ENCODE measurements around the gene KCNS3. TPM values are rescaled to one million over a fixed set of nuclear protein-coding genes. Genes with fewer than 3 reads are reported as not detected.

KCNS3 gene
- total and polyA plus RNA-seq, 4 donors = 15.4 to 45.9 (median 20.8) TPM

DNA sequence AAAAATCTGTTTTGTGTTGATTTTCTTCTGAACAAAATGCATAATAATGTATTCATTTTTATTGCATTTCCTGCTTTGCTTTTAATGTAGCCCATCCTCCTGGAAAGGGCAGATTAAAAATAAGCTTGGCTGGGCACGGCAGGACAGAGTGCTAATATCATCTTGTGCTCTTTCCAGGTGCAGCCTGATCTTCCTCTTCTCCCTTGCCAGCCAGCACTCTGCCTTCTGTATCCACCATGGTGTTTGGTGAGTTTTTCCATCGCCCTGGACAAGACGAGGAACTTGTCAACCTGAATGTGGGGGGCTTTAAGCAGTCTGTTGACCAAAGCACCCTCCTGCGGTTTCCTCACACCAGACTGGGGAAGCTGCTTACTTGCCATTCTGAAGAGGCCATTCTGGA lies 52.3 kb downstream of the KCNS3 start:
- ATAC-seq (ENCODE audit: insufficient read depth, low FRiP score) = no peak
- WGBS, 2 donors = 89 to 92% methylated on average over 4 of the region's 4 CpGs
- no peak overlapping the region for H3K4me3 ChIP-seq

DNA sequence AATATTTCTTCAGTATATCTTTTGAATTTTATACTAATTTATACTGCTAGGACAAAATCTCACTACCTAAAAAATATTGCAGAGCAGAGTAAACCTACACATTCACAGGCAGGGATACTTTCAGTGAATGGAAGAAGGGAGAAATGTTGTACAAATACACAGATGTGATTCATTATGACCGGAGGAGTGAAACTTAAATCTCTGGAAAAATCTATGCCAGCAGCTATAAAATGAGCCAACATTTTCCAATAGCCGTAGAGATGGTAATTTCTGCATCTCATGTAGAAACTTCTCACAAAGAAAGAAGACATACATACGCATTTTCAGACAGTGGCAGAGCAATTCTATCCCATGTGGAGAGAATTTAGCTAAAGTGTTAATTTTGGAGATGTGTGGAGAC lies 54.8 kb downstream of the KCNS3 start:
- Histone ChIP-seq H3K36me3 (ENCODE audit: control insufficient read depth in 4 of 4, insufficient read depth in 4 of 4, low read length in 4 of 4) (peaks cover 0 to 5% (median 0%) of the 10 kb centered on the region in 4 donors), H3K27me3 (ENCODE audit: control insufficient read depth in 3 of 3, insufficient read depth in 3 of 3, low read length in 2 of 3) (no peaks in the 10 kb centered on the region), H3K9ac (ENCODE audit: insufficient read depth in 1 of 2, low read length in 2 of 2) (no peak overlapping the region), H3K9me3 (ENCODE audit: control insufficient read depth in 4 of 4, insufficient read depth in 3 of 4, low read length in 3 of 4) (peaks cover 0 to under 1% (median 0%) of the 10 kb centered on the region in 4 donors), H3K27ac (ENCODE audit: low read depth in 1 of 2, low read length in 1 of 2) (no peak overlapping the region), H3K4me1 (ENCODE audit: control insufficient read depth in 5 of 5, insufficient read depth in 5 of 5, low read length in 5 of 5) (peaks cover 0 to 10% (median 0%) of the 10 kb centered on the region in 5 donors), H3K4me3 (no peak overlapping the region)
- DNase-seq = no peak
- 82 to 95% methylated on average over 3 of the region's 3 CpGs for WGBS, 2 donors
- TF ChIP-seq, protein P1, sequence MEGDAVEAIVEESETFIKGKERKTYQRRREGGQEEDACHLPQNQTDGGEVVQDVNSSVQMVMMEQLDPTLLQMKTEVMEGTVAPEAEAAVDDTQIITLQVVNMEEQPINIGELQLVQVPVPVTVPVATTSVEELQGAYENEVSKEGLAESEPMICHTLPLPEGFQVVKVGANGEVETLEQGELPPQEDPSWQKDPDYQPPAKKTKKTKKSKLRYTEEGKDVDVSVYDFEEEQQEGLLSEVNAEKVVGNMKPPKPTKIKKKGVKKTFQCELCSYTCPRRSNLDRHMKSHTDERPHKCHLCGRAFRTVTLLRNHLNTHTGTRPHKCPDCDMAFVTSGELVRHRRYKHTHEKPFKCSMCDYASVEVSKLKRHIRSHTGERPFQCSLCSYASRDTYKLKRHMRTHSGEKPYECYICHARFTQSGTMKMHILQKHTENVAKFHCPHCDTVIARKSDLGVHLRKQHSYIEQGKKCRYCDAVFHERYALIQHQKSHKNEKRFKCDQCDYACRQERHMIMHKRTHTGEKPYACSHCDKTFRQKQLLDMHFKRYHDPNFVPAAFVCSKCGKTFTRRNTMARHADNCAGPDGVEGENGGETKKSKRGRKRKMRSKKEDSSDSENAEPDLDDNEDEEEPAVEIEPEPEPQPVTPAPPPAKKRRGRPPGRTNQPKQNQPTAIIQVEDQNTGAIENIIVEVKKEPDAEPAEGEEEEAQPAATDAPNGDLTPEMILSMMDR (IDR thresholded peaks at IDR 0.05; ENCODE audit: control extremely low read depth, extremely low read depth) = no peak
- no peak for ATAC-seq (ENCODE audit: insufficient read depth, low FRiP score)

More for the DNA sequence above, 52.3 kb downstream of the KCNS3 start:
- Histone ChIP-seq H3K27me3 (ENCODE audit: control insufficient read depth in 3 of 3, insufficient read depth in 3 of 3, low read length in 2 of 3) (no peaks in the 10 kb centered on the region), H3K9ac (ENCODE audit: insufficient read depth in 1 of 2, low read length in 2 of 2) (no peak overlapping the region), H3K36me3 (ENCODE audit: control insufficient read depth in 4 of 4, insufficient read depth in 4 of 4, low read length in 4 of 4) (peaks cover 0 to 5% (median 0%) of the 10 kb centered on the region in 4 donors), H3K9me3 (ENCODE audit: control insufficient read depth in 4 of 4, insufficient read depth in 3 of 4, low read length in 3 of 4) (peaks cover 0 to 5% (median 0%) of the 10 kb centered on the region in 4 donors), H3K4me1 (ENCODE audit: control insufficient read depth in 5 of 5, insufficient read depth in 5 of 5, low read length in 5 of 5) (peaks cover 0 to 10% (median 0%) of the 10 kb centered on the region in 5 donors), H3K27ac (ENCODE audit: low read depth in 1 of 2, low read length in 1 of 2) (no peak overlapping the region)
- DNase-seq = no peak
- TF ChIP-seq, protein P1 (IDR thresholded peaks at IDR 0.05; ENCODE audit: control extremely low read depth, extremely low read depth) = no peak

DNA sequence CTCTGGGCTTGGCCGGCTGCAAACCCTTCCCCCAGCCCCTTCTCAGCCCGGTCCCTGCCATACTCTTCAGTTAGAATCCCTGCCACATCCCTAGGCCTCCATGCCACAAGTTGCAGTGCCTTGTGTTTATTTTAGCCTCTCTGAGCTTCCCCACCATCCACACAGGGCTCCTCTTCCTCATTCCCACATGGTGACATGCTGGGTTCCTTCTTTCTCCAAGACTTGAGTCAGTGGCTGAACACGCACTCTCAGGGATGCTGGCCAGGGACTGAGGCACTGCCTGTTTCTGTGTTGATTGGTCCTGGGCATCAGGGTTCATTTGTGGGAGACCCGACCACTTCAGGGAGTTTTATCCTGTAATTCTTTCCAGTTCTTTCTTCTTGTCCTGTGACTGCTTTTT lies 56.3 kb downstream of the KCNS3 start:
- peaks cover 0 to 5% (median 0%) of the 10 kb centered on the region in 4 donors for H3K36me3 ChIP-seq (ENCODE audit: control insufficient read depth in 4 of 4, insufficient read depth in 4 of 4, low read length in 4 of 4)
- no peak overlapping the region for H3K4me3 ChIP-seq
- H3K27me3 ChIP-seq (ENCODE audit: control insufficient read depth in 3 of 3, insufficient read depth in 3 of 3, low read length in 2 of 3) = no peaks in the 10 kb centered on the region
- ATAC-seq (ENCODE audit: insufficient read depth, low FRiP score) (no peak), DNase-seq (no peak)
- WGBS, 2 donors = 56 to 80% methylated on average over 4 of the region's 4 CpGs
- TF ChIP-seq, protein P1 (IDR thresholded peaks at IDR 0.05; ENCODE audit: control extremely low read depth, extremely low read depth) = no peak
- peaks cover 0 to 10% (median 0%) of the 10 kb centered on the region in 5 donors for H3K4me1 ChIP-seq (ENCODE audit: control insufficient read depth in 5 of 5, insufficient read depth in 5 of 5, low read length in 5 of 5)
- no peak overlapping the region for H3K27ac ChIP-seq (ENCODE audit: low read depth in 1 of 2, low read length in 1 of 2)
- H3K9me3 ChIP-seq (ENCODE audit: control insufficient read depth in 4 of 4, insufficient read depth in 3 of 4, low read length in 3 of 4) = peaks cover 0 to 4% (median under 1%) of the 10 kb centered on the region in 4 donors
- H3K9ac ChIP-seq (ENCODE audit: insufficient read depth in 1 of 2, low read length in 2 of 2) = no peak overlapping the region
